HG02678 (cell line): ENCODE data around the gene ANKRD33B.
"Not testable (repeated sequence)": the region's sequence is repeated elsewhere in the genome, so short reads cannot be mapped to it uniquely, and the experiment has no call there.

Experiments
- ATAC-seq: cut with Tn5 transposase; IDR thresholded peaks from one replicate; pipeline ENCODE4 v1.9.1; 2021; ENCODE audit warnings: mild to moderate bottlenecking, moderate library complexity; ENCODE audit not compliant: unreplicated experiment

The ANKRD33B gene

GRCh38 chr5:10653751-10654400, 90.0 kb downstream of the ANKRD33B start:
- ATAC-seq = no peak

DNA sequence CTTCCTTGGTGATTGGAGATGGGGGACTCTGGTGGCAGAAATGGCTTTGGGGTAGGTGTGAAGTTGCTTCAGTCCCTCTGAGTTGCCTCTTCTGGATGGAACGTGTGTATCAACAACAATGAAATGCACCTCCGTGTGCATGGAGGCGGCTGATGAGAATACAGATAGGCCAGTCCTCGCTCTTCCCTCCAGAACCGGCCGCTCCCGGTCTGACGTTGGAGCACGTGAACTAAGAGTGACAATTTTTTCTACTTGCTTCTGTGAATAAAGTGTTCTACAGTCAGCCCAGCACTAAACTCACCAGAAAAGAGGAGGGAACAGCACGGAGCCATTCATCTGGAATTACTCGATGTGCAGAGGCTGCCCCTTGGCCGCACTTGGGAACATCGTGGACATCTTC, 90.7 kb downstream of the ANKRD33B start:
- no peak for ATAC-seq

DNA sequence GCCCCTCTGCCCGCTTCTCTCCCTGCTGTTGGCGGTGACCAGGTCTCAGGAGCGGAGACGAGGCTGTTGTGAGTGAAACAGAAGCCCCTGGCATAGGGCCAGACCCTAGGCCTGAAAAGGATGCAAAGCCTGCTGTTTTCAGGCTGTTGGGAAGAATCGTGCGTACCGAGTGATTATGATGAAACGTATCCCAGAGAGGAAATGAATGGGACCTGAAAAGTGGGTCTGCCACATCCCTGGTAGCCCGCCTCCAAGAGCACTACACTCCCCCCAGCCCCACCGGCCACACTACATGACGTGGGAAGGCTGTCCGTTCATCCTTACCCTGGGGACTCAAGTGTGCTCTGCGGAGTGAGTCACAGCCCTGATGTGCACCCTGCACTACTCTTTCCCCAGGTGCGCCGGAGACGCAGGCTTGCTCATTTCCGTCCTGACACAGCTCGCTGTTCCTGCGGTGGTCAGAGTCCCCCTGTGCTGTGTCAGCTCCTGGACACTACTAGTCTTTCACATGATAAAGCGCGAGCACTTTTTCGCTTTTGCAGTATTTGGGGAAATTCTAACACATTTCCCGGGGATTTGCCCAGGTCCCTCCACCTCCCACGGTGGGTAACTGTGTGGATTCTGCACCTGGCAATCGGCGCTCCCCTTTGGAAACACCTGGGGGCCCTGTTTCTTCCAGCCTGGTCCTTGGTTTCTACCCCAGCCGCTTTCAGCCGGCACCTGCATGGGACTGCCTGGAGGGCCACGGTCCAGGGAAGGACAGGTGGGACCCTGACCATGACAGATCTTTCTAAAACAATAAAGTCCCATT, 91.5 kb downstream of the ANKRD33B start:
- no peak for ATAC-seq

- ATAC-seq = no peak
Measured at GRCh38 chr5:10655972-10656830, 92.3 kb downstream of the ANKRD33B start.

- no peak for ATAC-seq
Measured at GRCh38 chr5:10658265-10658664, 94.4 kb downstream of the ANKRD33B start.

DNA sequence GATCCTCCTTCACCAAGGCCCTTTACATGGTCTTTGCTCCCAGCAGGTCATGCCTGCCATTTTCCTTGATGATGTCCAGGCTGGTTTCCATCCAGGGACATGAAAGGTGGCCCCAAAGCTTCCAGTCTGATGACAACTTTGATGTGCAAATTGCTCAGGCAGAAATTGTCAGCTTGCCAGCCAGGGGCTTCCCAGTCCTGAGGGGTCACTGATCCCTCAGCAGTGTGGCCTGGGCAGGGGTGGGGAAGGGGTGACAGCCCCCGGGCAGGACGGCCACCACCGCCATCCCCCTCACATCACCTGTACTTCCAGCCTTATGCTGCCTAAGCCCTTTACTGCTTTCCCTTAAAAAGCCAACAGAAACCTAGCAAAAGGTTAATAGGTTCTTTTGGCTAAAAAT, 96.3 kb downstream of the ANKRD33B start:
- no peak for ATAC-seq

GRCh38 chr5:10660720-10661387, 97.0 kb downstream of the ANKRD33B start:
- no peak for ATAC-seq

- ATAC-seq = no peak
Measured at GRCh38 chr5:10661401-10661800, 97.5 kb downstream of the ANKRD33B start.

- no peak for ATAC-seq
Measured at GRCh38 chr5:10662083-10662482, 98.2 kb downstream of the ANKRD33B start.

- ATAC-seq = no peak
Measured at GRCh38 chr5:10662661-10663488, 99.0 kb downstream of the ANKRD33B start.

DNA sequence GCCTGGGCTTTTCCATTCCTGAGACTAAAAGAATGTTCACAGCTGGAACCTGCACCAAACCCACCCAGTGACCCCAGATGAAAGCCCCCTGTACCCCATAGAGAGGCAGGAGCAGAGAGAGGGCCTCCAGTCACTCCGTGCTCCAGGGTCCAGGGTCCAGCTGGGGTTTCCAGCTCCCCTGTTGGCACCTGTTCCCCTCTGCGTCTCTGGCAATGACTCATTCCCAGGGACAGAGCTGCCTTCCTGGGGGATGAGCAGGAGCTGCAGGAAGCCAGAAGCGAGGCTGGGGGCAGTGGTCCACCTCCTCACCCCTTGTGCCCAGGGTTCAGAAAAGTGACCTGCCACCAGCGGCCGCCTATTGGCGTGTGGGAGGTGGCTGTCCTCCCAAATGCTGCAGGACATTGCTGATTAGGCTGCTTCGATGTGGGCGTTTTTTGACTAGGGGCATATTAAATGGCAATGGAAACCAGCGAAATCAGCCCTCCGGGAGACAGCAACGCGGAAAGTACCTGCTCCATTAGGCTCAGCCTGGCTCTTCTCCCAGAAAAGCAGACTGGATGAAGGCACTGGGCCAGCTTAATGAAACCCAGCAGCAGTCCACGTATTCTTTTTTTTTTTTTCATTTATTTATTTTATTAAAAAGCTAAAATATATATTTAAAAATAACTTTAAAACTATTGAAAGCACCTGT, 99.8 kb downstream of the ANKRD33B start:
- no peak for ATAC-seq

DNA sequence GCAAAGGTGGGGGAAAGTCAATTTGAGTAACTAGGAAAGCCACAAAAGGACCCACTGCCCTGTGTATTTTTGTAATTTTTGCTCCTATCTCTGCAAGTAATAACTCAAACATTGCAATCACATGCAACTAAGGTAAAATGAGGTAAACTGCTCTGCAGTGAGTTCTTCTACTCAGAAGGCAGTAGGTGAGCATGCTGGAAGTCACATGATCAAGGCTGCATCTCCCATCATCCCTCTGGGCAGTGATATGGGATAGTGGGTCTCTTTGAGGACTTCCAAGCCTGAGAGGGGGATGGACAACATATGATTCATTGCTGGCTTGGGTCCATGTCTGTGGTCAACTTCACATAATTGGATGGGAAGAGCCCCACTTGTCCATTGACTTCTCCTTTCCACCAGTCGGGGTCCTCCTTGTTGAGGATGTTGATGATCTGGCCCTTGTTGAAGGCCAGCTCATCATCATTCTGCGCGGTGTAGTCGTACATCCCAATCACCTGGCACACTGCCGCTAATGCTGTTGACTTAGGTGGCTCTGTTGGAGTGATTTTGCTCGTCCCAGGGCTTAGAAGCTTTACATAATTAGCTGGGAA, 100.4 kb downstream of the ANKRD33B start:
- not testable (repeated sequence) for ATAC-seq

GRCh38 chr5:10665799-10666198, 101.9 kb downstream of the ANKRD33B start:
- ATAC-seq = no peak

DNA sequence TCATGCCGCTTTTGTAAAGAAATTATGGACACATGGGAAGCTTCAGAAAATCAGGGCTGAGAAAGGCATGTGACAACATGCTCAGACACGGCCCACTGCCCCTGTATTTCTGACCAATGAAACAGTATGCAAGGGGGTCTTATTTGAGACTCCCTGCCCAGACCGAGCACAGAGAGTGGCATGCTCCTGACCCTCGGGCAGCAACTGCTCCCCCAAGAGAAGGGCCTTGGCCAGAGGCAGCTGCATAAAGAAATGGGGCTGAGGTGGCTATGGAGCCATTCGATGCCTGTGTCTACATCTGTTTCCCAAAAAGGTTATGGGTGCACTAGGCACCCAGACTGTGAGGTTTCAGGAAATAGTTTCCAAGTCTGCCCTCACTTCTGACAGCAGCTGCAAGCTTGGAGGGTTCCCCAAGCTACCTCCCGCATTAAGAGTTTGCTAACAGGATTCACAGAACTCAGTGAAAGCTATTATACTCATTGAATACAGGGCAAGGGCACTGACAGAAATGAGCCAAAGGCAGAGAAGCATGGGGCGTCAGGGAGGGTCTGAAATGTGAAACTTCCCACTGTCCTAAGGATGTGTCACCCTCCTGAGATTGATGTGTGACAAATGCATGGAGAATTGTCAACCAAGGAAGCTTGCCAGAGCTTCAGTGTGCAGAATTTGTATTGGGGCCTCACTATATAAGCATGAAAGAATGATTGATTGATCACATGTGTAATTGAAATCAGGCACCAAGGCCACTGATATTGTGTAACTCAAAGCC, 102.8 kb downstream of the ANKRD33B start:
- ATAC-seq = no peak

- no peak for ATAC-seq
Measured at GRCh38 chr5:10667431-10668057, 103.7 kb downstream of the ANKRD33B start.

DNA sequence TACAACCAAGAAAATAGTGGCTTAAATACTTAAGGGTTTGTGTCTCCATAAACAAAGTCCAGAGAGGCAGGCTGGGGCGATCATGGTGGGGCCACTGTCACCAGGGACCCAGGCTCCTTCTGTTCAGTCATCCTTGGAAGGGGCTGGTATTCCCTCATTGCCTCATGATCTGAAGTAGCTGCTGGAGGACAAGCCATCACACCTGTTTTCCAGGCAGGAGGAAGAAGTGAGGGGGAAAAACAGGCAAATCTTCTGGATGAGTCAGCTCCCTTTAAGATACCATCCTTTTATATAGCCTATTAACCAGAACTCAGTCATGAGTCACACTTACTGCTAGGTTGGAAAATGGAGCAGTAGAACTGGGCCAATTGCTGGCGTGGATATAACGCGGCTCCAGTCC, 104.8 kb downstream of the ANKRD33B start:
- ATAC-seq = no peak

GRCh38 chr5:10669983-10670382, 106.1 kb downstream of the ANKRD33B start:
- no peak for ATAC-seq
